CD4-positive, alpha-beta T cell treated with Interleukin-12 subunit alpha and Interleukin-12 subunit beta, for 1 hour (primary cell): Measurements from ENCODE around the gene CCN2.

Source experiments
- DNase-seq: peaks from one replicate; pipeline ENCODE4 v3.0.0-alpha.2; 2020

CCN2 gene

GRCh38 chr6:131950767-131951575 is at the start of gene CCN2:
TSS of gene CCN2 (minus strand) at chr6:131951372. CDS start at chr6:131951172, 200 bp downstream.
- no peak for DNase-seq

DNA sequence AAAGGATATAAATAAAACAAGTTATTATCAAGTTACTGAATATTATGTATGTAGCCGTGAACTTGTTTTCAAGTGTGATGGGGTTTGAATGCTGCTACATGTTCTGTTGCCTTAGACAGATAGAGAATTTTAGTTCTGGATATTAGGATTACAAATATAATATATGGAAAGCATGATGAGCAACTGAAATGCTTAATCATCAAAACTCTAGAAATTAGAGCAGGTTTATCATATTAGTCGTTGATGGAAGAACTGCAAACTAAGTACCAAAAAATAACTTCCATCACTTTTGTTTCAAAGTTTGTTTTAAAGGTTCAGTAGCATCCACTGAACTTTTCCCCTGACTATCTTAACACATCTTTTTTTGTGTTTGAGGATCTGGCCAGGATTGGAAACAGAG is 49.1 kb upstream of the CCN2 start:
- no peak for DNase-seq

- DNase-seq, result no peak
Measured at GRCh38 chr6:131999545-132000146, 48.5 kb upstream of the CCN2 start.

GRCh38 chr6:131998255-131998982 is 47.2 kb upstream of the CCN2 start:
- no peak for DNase-seq

- DNase-seq, result no peak
Measured at GRCh38 chr6:131997429-131998153, 46.4 kb upstream of the CCN2 start.

GRCh38 chr6:131995917-131996316 is 44.7 kb upstream of the CCN2 start:
- DNase-seq, result no peak

DNA sequence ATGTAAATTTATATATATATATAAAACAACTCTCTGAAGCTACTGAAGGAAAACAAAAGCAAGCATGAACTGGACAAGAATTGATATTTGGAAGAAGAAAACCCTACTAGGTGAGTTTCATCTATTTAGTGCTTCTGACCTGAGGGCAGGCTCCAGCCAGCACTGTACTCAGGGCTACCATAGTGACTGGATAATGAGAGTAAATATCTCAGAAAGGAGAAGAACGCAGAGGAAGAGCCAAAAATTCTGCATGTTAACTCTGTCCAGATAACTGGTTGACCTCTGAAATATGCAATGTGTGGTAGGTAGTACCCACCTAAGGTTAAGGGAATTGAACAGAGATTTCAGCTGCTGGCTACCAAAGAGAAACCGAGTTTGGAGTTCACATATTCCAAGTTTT is 41.4 kb upstream of the CCN2 start:
- DNase-seq, result no peak

DNA sequence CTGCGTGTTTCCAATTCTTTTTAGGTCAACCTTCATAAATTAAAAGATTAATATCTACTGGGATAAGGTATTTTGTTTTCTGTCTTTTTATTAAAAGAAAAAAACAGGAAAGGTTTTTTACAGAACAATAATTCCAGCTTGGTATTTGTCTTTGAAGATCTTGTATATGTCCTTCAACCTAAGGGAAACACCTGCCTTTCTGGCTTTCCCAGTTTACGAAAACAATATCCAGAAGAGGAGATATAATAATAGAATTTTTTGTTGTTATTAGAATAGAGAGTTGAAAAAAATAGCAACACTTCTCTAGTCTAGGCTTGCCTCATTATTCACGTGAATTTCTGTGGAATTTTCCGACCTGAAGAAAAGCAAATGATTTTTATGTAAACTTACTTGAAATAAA is 37.9 kb upstream of the CCN2 start:
- no peak for DNase-seq

GRCh38 chr6:131982740-131983259 is 31.6 kb upstream of the CCN2 start:
- DNase-seq, result no peak

GRCh38 chr6:131981624-131981978 is 30.4 kb upstream of the CCN2 start:
- no peak for DNase-seq

DNA sequence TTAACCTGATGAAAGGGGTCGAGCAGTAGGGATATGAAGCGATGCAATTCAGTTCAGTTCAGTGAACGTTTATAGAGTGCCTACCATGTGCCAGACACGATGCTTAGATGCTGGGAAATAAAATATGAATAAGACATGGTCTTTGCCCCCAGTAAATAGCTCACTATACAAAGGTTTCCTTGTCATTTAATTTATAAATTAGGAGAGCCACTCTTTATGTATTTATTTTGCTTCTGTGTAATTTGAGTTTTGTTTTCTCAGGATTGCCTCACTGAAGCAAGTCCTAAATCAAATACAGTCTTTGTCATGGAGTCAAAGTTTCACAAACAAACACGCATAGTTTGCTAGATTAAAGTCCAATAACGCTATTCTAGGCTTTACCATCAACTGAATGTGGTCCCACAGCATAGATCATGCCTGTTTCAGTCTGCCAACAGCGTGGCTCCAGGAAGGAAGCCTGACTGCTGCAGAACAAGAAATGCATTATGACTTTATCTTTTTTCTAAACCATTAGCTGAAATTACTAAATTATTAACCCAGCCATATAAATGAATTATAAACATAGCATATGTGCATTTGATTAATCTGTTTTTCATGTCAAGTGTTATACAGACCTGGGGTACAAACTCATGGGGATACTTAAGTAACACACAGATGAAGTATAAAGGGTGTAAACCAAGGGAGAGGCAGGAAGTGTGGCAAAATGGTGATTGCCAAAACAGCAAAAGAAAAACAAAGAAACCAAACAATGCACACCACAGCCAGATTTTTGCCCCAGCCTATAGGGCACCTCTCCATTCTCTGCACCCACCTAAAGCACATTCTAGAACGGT is 29.8 kb upstream of the CCN2 start:
- DNase-seq, result no peak

GRCh38 chr6:131980338-131980790 is 29.2 kb upstream of the CCN2 start:
- DNase-seq, result no peak

DNA sequence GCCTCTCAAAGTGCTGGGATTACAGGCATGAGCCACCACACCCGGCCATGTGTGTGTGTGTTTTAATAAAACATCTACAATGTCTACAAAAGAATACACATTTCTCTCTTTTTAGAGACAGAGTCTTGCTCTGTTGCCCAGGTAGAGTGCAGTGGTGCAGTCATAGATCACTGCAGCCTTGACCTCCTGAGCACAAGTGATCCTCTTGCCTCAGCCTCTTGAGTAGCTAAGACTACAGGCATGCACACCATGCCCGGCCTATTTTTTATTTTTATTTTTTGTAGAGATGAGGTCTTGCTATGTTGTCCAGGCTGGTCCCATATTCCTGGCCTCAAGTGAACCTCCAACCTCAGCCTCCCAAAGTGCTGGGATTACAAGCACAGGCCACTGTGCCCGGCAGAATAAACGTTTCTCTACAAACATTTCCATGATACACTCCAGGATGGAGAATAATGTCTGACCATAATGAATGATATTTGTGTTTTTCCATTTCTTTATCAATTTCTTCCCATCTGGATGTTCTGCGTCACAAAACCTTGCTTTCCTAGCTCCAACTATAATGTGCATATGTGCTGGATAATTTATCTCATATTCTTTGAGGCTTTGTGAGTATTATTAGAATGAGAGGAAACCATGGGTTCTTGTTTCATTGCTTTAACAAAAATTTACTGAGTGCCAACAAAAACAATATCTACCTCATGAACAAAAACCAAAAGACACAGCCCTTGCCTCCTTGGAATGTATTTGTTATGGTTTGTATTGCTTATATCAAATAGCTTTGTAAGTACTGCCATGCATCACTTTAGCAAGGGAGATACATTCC is 28.6 kb upstream of the CCN2 start:
- DNase-seq, result no peak

DNA sequence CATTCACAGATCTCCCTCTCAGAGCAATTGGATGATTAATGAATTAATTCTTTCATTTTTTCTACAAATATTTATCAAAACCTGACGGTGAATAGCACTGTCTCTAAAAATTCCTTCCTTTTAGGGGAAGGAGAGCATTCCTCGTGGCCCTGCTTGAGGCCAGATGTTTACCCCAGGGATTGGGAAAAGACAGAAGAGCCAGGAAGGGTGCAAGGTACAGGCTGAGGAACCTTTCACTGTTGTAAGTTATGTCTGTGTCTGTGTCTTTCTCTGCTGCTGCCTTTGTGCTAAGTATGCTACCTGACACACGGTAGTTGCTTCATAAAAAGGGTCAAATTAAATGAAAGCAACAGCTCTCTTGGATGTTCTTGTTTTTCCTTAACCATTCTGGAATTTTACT is 27.4 kb upstream of the CCN2 start:
- no peak for DNase-seq

- DNase-seq, result no peak
Measured at GRCh38 chr6:131976545-131977061, 25.4 kb upstream of the CCN2 start.

DNA sequence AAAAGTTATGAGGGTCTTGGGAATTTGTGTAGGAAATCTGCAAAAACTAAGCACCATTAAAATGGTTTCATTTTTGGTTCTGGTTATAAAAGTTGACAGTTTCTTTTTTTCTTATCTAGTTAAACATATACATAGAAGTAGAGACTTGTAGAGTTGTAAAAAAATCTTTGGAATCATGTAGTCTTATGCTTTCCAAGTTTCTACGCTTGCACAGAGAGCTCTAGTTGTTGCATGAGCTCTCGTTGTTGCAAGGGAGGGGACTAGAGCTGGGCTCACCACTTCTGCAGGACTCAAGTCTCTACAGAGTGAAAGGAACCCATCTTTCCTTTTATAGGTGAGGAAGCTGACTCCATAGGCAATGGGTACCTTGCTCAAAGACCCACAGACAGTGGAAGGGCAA is 21.6 kb upstream of the CCN2 start:
- no peak for DNase-seq

- DNase-seq, result no peak
Measured at GRCh38 chr6:131970076-131970859, 19.1 kb upstream of the CCN2 start.

DNA sequence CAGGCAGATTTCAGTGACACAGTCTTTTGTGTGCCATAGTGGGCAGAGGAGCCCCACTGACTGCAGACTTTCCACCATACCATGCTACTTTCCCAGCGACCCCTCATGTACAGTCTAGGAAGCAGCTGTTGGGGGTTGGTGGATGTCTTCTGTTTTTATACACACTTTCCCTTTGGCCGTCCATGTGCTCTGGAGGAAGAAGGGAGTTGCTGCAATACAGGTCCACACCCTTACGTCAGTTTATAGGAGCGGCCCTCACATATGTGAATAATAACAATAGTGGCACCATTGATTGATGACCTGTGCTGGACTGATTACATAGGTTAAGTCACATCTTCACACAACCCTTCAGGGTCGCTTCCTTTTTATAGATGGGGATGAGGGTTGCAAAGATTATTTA is 17.5 kb upstream of the CCN2 start:
- DNase-seq, result no peak

DNA sequence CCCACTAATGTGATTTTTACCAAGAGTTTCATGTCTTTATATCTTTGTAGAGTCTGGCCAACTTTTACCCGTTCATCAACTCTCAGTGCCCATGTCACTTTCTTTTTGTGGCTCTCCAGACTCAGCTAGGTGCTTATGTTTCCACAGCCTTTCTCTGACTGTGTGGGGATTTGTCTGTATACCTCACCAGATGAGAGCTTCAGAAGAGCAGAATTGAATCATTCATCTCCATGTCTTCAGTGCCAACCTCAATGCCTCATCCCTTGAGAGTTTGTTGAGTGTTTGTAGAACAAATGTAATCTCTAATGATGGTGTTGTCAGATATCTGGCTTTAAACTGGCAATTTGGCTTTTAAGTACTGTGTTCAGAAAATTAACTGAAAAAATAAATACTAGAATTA is 16.8 kb upstream of the CCN2 start:
- DNase-seq, result no peak

GRCh38 chr6:131966443-131966842 is 15.3 kb upstream of the CCN2 start:
- DNase-seq, result no peak
